Transverse colon (tissue), 3 donors: ENCODE measurements around the gene VEGFC.

ENCODE experiments used
- POLR2A ChIP-seq: fragments of 450-650 bp; IDR thresholded peaks from one replicate; pipeline ENCODE4 v1.6.1; 2016; ENCODE audit warnings: antibody characterized with exemption, mild to moderate bottlenecking, moderate library complexity
- POLR2AphosphoS5 ChIP-seq, 3 donors: sonication (generic); formaldehyde crosslinking; IDR thresholded peaks; one replicate each; pipeline ENCODE4 v1.6.1; 2016; ENCODE audit warnings: antibody characterized with exemption in 3 of 3

- no peak for TF ChIP-seq POLR2A
- no peak for TF ChIP-seq POLR2AphosphoS5 (IDR thresholded peaks at IDR 0.05)
Observed at GRCh38 chr4:176793060-176793605, 411 bp upstream of the VEGFC start.
